Activated CD4-positive, alpha-beta T cell treated with anti-CD3 and anti-CD28 coated beads, Interleukin-2, amount 10 ng/mL, durations not matched to agents 7 days and 5 days (primary cell): ENCODE results near the gene PARVA. TPM values are rescaled to one million over a fixed set of nuclear protein-coding genes. Genes with fewer than 3 reads are reported as not detected.

Source experiments
- CTCF ChIA-PET: fragments of 350-600 bp; sonication (Branson Sonifier 250); formaldehyde crosslinking; loops from one replicate; lab custom pipeline; 2021; ENCODE audit warnings: antibody characterized with exemption; lab: Charles Lee
- POLR2A ChIA-PET: fragments of 350-600 bp; sonication (Branson Sonifier 250); formaldehyde crosslinking; loops from one replicate; lab custom pipeline; 2021; ENCODE audit warnings: antibody characterized with exemption; lab: Charles Lee
- DNase-seq: peaks from one replicate; pipeline ENCODE4 v3.0.0-alpha.2; 2020
- H3K27ac Mint-ChIP-seq: one replicate; pipeline ENCODE4 v1.8.0; 2021; ENCODE audit warnings: mild to moderate bottlenecking, moderate library complexity, mixed read lengths
- H3K27me3 Mint-ChIP-seq: one replicate; pipeline ENCODE4 v1.8.0; 2021; ENCODE audit warnings: mixed read lengths
- H3K36me3 Mint-ChIP-seq: one replicate; pipeline ENCODE4 v1.8.0; 2021; ENCODE audit warnings: low read depth, mixed read lengths
- H3K4me1 Mint-ChIP-seq: one replicate; pipeline ENCODE4 v1.8.0; 2021; ENCODE audit warnings: mixed read lengths
- H3K4me3 Mint-ChIP-seq: one replicate; pipeline ENCODE4 v1.8.0; 2021; ENCODE audit warnings: mild to moderate bottlenecking, moderate library complexity, mixed read lengths
- H3K9me3 Mint-ChIP-seq: one replicate; pipeline ENCODE4 v1.8.0; 2021; ENCODE audit warnings: mixed read lengths
- total RNA-seq, 2 experiments: library from RNA; stranded (reverse); gene quantifications; one replicate each; pipeline ENCODE4 v1.2.3, GENCODE V29; 2021

The PARVA gene
- total RNA-seq, 2 experiments from 2014 or later: 0.22 TPM; not detected in 1

GRCh38 chr11:12380565-12381325, 3.4 kb downstream of the PARVA start:
- CTCF ChIA-PET: no interaction called here
- Mint-ChIP-seq H3K27me3 (peaks cover 31% of the 10 kb centered on the region), H3K4me1 (peaks cover 3% of the 10 kb centered on the region), H3K9me3 (no peaks in the 10 kb centered on the region), H3K27ac (no peak overlapping the region), H3K36me3 (no peaks in the 10 kb centered on the region), H3K4me3 (no peak overlapping the region)
- POLR2A ChIA-PET: no interaction called here
- DNase-seq: no peak

DNA sequence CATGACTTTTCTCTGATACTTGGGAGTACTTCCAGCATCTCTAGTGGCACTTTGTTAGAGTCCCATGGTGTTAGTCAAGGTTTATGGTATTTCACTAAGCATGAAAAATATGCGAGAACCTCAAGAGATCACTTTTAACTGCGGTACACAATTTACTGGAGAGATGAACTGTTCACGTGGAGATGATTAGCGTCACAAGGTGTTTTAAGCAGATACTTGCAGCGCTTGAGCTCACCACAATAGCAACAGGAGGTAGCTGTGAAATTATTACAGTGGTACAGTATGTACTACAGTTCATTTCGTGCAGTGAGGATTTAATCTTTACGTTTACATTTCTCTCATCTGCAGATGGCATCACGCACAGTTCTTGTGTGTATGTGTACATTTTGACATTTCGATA, 4.5 kb downstream of the PARVA start:
- Mint-ChIP-seq H3K27ac (no peak overlapping the region), H3K4me1 (peaks cover 3% of the 10 kb centered on the region), H3K9me3 (no peaks in the 10 kb centered on the region), H3K36me3 (no peaks in the 10 kb centered on the region), H3K27me3 (peaks cover 20% of the 10 kb centered on the region), H3K4me3 (no peak overlapping the region)
- ChIA-PET CTCF (no interaction called here), POLR2A (no interaction called here)
- no peak for DNase-seq

GRCh38 chr11:12382451-12382850, 5.1 kb downstream of the PARVA start:
- POLR2A ChIA-PET: no interaction called here
- CTCF ChIA-PET: no interaction called here
- no peak overlapping the region for H3K4me3 Mint-ChIP-seq

DNA sequence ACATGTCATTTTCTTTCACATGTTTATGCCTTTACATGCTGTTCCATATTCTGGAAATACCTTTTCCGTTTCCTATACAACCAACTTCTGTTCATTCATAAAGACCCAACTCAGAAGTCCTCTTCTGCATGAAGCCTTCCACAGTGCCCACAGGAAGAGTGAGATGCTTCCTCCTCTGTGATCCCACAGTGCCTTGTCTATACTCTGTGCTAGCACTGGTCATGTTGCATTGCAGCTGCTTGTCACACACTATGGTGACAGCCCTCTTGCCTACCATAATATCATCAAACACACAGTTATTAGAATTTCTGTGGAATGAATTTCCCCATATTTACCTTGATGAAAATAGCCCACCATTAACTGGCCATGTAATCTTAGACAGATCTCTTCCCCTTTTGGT, 8.9 kb downstream of the PARVA start:
- no peak overlapping the region for H3K4me3 Mint-ChIP-seq
- no peaks in the 10 kb centered on the region for H3K4me1 Mint-ChIP-seq
- CTCF ChIA-PET: no interaction called here
- no peaks in the 10 kb centered on the region for H3K27me3 Mint-ChIP-seq
- H3K9me3 Mint-ChIP-seq: no peaks in the 10 kb centered on the region
- H3K36me3 Mint-ChIP-seq: no peaks in the 10 kb centered on the region
- POLR2A ChIA-PET: no interaction called here
- no peak for DNase-seq
- no peak overlapping the region for H3K27ac Mint-ChIP-seq

More at GRCh38 chr11:12382451-12382850, 5.1 kb downstream of the PARVA start:
- Mint-ChIP-seq H3K9me3 (no peaks in the 10 kb centered on the region), H3K36me3 (no peaks in the 10 kb centered on the region), H3K27me3 (peaks cover 17% of the 10 kb centered on the region), H3K4me1 (peaks cover 3% of the 10 kb centered on the region), H3K27ac (no peak overlapping the region)
- no peak for DNase-seq

GRCh38 chr11:12386745-12387144, 9.4 kb downstream of the PARVA start:
- H3K9me3 Mint-ChIP-seq: no peaks in the 10 kb centered on the region
- H3K36me3 Mint-ChIP-seq: no peaks in the 10 kb centered on the region
- no peak for DNase-seq
- no peaks in the 10 kb centered on the region for H3K27me3 Mint-ChIP-seq
- ChIA-PET CTCF (no interaction called here), POLR2A (no interaction called here)
- no peak overlapping the region for H3K4me3 Mint-ChIP-seq
- no peak overlapping the region for H3K27ac Mint-ChIP-seq
- no peaks in the 10 kb centered on the region for H3K4me1 Mint-ChIP-seq

DNA sequence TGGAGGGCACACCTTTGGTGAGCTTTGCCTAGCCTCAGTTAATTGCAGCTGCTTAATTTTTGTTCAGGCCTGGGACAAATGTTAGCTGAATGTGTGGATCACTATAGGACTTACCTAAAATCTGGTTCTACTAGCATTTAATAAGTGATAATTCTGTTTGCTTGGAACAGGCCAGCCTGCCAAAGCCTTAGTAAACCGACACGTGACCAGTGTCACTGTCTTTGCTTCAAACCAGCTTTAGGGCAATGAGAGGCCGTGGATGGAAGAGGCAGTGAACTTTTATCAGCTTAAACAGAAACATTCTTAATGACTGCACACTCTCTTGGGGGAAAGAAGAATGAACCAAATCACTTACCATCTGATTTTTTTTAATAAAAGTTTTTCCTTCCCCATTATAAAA, 10.8 kb downstream of the PARVA start:
- Mint-ChIP-seq H3K27me3 (no peaks in the 10 kb centered on the region), H3K36me3 (no peaks in the 10 kb centered on the region), H3K4me1 (no peaks in the 10 kb centered on the region), H3K4me3 (no peak overlapping the region), H3K9me3 (no peaks in the 10 kb centered on the region), H3K27ac (no peak overlapping the region)
- DNase-seq: no peak
- ChIA-PET POLR2A (no interaction called here), CTCF (no interaction called here)

DNA sequence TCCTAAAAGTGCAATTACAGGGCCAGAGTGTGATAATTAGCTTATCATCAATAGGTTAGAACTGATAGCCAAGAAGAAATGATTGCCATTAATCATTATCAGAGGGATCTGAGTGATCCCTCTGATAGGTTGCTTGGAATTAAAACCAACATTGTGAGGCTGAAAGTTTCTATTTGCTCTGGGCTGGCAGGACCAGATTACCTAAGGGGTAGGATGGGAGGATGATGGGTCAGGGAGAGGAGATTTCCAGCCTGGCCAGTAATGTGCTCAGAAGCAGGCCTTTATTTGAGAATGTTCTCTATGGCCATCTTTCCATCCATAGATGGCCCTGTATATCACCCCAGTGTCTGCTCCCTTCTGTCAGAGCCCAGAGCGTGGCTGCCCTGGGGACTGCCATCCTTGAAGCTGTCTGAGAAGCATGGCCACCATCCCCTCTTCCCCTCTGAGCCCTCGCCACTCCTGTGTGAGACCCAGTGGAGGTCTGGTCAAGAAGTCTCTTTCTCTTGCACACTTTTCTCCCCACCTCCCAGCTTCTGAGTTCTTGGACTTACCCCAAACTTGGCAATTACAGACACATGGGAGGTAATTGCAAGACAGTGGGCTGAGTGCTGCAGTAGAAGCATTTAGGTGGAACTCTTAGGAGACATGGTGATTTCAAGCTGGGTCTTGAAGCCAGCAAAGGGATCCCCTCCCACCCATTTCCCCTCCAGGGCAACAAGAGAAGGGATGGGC, 11.7 kb downstream of the PARVA start:
- Mint-ChIP-seq H3K4me3 (no peak overlapping the region), H3K36me3 (no peaks in the 10 kb centered on the region), H3K27me3 (no peaks in the 10 kb centered on the region), H3K9me3 (no peaks in the 10 kb centered on the region), H3K4me1 (no peaks in the 10 kb centered on the region), H3K27ac (no peak overlapping the region)
- DNase-seq: no peak
- POLR2A ChIA-PET: no interaction called here
- CTCF ChIA-PET: no interaction called here

DNA sequence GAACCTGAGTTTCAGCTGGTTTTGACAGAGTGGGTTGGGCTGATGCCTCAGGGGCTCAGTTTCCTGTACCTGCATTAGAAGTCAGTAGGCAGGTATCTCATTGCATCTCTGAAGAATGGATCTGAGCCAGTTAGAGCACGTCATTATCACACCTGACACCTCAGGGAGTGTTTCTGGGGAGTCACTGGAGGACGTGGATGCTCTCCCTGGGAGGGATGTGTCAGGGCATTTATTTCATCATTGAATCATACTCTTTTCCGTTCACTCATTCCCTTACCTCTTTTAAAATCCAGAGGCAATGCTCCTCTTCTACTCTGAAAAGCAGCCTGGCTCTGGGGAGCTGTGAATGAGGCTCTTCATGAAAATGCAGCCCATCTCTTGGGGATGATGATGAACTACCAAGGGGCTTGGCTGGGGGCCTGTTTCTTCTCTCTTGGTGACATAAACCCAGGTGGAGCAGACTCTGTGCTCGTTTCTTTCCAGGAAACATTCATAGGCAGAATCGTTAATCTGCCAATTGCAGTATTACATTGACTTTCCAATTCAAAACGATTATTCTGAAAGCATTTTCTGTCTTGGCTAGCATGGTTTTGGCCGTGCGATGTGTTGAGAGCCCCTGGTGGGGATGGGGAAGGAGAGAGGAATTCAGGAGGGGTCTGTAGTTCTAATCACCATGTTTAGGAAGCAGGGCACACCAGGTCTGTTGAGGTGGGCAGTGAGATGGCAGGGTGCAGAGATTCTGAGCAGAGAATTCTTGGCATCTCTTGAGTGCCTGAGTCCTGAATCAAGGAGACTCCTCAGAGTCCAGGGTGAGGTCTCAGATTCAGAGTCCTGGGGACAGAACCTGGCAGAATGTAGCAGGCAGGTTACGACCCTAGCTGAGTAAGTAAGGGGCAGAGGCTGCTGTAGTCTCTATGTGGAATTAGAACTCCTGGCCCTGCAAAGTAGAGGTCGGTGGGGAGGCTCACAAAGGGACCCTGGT, 12.6 kb downstream of the PARVA start:
- H3K36me3 Mint-ChIP-seq: no peaks in the 10 kb centered on the region
- no peak overlapping the region for H3K27ac Mint-ChIP-seq
- no peaks in the 10 kb centered on the region for H3K27me3 Mint-ChIP-seq
- POLR2A ChIA-PET: no interaction called here
- no peaks in the 10 kb centered on the region for H3K4me1 Mint-ChIP-seq
- DNase-seq: no peak
- H3K4me3 Mint-ChIP-seq: no peak overlapping the region
- CTCF ChIA-PET: no interaction called here
- no peaks in the 10 kb centered on the region for H3K9me3 Mint-ChIP-seq

DNA sequence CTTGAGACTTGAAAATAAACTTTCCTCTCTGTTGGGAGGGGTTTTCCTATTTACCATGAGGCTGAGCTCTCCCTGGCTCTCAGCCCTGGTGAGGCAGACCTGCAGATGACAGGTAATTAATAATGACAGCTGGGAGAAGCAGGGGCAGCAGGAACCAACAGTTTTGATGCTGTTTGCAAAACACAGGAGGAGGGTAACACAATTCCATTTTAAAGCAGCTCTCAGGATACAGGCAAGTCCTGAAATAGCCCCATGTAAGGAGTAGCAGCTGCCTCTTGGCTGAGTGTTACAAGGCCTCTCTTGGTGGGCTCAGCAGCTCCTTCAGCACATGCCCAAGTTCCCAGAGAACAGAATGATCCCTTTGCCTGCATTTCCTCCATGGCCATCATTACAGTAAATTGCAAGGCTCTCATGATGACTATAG, 13.3 kb downstream of the PARVA start:
- H3K27ac Mint-ChIP-seq: no peak overlapping the region
- no peaks in the 10 kb centered on the region for H3K27me3 Mint-ChIP-seq
- H3K9me3 Mint-ChIP-seq: no peaks in the 10 kb centered on the region
- DNase-seq: no peak
- no peaks in the 10 kb centered on the region for H3K4me1 Mint-ChIP-seq
- no peaks in the 10 kb centered on the region for H3K36me3 Mint-ChIP-seq
- ChIA-PET CTCF (no interaction called here), POLR2A (no interaction called here)
- H3K4me3 Mint-ChIP-seq: no peak overlapping the region

DNA sequence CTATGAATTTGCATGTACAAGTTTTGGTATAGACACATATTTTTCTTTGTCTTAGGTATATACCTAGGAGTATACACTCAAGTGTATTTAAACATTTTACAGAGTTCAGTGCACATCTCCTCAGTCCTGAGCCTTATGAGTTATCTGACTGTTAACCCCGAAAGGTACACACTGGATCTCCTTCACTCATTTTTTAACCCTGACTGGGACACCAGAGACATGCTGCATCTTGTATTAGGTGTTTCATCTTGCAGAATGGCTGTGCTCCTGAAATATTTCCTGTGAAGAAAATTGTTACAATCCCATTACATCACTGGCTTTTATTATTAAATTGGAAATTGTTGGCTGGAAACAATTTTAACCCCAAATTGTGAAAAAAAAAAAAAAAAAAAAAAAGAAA, 15.3 kb downstream of the PARVA start:
- POLR2A ChIA-PET: no interaction called here
- Mint-ChIP-seq H3K4me1 (peaks cover 2% of the 10 kb centered on the region), H3K4me3 (no peak overlapping the region), H3K36me3 (no peaks in the 10 kb centered on the region), H3K27ac (no peak overlapping the region), H3K9me3 (no peaks in the 10 kb centered on the region), H3K27me3 (no peaks in the 10 kb centered on the region)
- no peak for DNase-seq
- CTCF ChIA-PET: no interaction called here

DNA sequence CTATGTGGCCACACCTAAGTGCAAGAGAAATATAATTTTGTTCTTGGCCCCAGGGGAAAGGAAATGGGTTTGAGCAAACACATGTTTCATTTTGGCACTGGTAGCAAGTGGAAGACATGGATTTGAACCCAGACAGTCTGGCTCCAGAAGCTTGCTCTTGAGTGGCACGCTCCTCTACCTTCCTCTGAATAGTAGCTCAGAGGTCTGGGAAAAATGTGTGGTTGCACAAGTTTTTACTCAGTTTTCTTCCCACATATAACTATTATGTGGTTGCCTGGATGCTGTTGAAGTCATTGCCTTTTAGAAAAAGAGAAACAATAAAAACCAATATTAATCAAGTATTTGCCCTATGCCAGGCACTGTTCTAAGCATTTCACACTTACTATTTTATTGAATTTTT, 16.3 kb downstream of the PARVA start:
- no peaks in the 10 kb centered on the region for H3K9me3 Mint-ChIP-seq
- ChIA-PET CTCF (interaction anchor here (1.4 kb wide), 1 partner anchor 90 kb away, joined by 3 read pairs; no protein-coding TSS in a partner anchor), POLR2A (no interaction called here)
- peaks cover 2% of the 10 kb centered on the region for H3K4me1 Mint-ChIP-seq
- H3K27ac Mint-ChIP-seq: no peak overlapping the region
- H3K27me3 Mint-ChIP-seq: no peaks in the 10 kb centered on the region
- no peaks in the 10 kb centered on the region for H3K36me3 Mint-ChIP-seq
- no peak for DNase-seq
- H3K4me3 Mint-ChIP-seq: no peak overlapping the region

GRCh38 chr11:12394601-12395000, 17.2 kb downstream of the PARVA start:
- ChIA-PET CTCF (interaction anchor here (1.4 kb wide), 1 partner anchor 89 kb away, joined by 3 read pairs; no protein-coding TSS in a partner anchor), POLR2A (no interaction called here)
- Mint-ChIP-seq H3K9me3 (no peaks in the 10 kb centered on the region), H3K4me1 (peaks cover 2% of the 10 kb centered on the region), H3K36me3 (no peaks in the 10 kb centered on the region), H3K27me3 (no peaks in the 10 kb centered on the region), H3K4me3 (no peak overlapping the region), H3K27ac (no peak overlapping the region)
- no peak for DNase-seq

- Mint-ChIP-seq H3K4me3 (no peak overlapping the region), H3K4me1 (peaks cover 2% of the 10 kb centered on the region), H3K27ac (no peak overlapping the region), H3K9me3 (no peaks in the 10 kb centered on the region), H3K27me3 (no peaks in the 10 kb centered on the region), H3K36me3 (no peaks in the 10 kb centered on the region)
- CTCF ChIA-PET: no interaction called here
- POLR2A ChIA-PET: no interaction called here
- DNase-seq: no peak
Measured at GRCh38 chr11:12395333-12395732, 18.0 kb downstream of the PARVA start.
